MCF 10A (cell line): ENCODE measurements around the gene GRWD1. TPM values are rescaled to one million over a fixed set of nuclear protein-coding genes. Genes with fewer than 3 reads are reported as not detected.

Experiments
- Bru-seq: library from RNA; stranded (reverse); fragments of 400-500 nt; gene quantifications from one replicate; lab custom pipeline; 2021; lab: Mats Ljungman, UMichigan
- BruChase-seq, 2 experiments: library from RNA; stranded (reverse); fragments of 400-500 nt; gene quantifications; one replicate each; lab custom pipeline; 2021; lab: Mats Ljungman, UMichigan
- BruUV-seq: library from RNA; stranded (reverse); fragments of 400-500 nt; replicated peaks from 2 replicates; lab custom pipeline; 2021; lab: Mats Ljungman, UMichigan
- CTCF ChIA-PET: fragments of 300-600 bp; sonication (Branson Sonifier 250); formaldehyde crosslinking; extraction: SDS; loops from one replicate; lab custom pipeline; 2021; ENCODE audit warnings: antibody characterized with exemption, inconsistent platforms; lab: Yijun Ruan, JAX
- POLR2A ChIA-PET: fragments of 300-600, 350-650 bp; sonication (Branson Sonifier 250); formaldehyde crosslinking; extraction: SDS; loops from one replicate; lab custom pipeline; 2020; ENCODE audit warnings: antibody characterized with exemption, inconsistent platforms; lab: Yijun Ruan, JAX
- DNase-seq: peaks from one replicate; pipeline ENCODE4 v3.0.0-alpha.2; 2018; ENCODE audit not compliant: unreplicated experiment
- H3K27ac Mint-ChIP-seq: one replicate; pipeline ENCODE4 v1.8.0; 2022; ENCODE audit warnings: mild to moderate bottlenecking, low read depth, mixed read lengths; ENCODE audit not compliant: unreplicated experiment
- H3K27me3 Mint-ChIP-seq: one replicate; pipeline ENCODE4 v1.8.0; 2022; ENCODE audit warnings: mixed read lengths; ENCODE audit not compliant: insufficient read depth, unreplicated experiment
- H3K36me3 Mint-ChIP-seq: one replicate; pipeline ENCODE4 v1.8.0; 2022; ENCODE audit warnings: mild to moderate bottlenecking, moderate library complexity, mixed read lengths; ENCODE audit not compliant: insufficient read depth, unreplicated experiment
- H3K4me1 Mint-ChIP-seq: one replicate; pipeline ENCODE4 v1.8.0; 2022; ENCODE audit warnings: mixed read lengths; ENCODE audit not compliant: insufficient read depth, unreplicated experiment
- H3K4me3 Mint-ChIP-seq: one replicate; pipeline ENCODE4 v1.8.0; 2022; ENCODE audit warnings: mild to moderate bottlenecking, moderate library complexity, mixed read lengths; ENCODE audit not compliant: unreplicated experiment
- H3K9me3 Mint-ChIP-seq: one replicate; pipeline ENCODE4 v1.8.0; 2022; ENCODE audit warnings: mixed read lengths; ENCODE audit not compliant: unreplicated experiment
- CTCF ChIP-seq: fragments of 200-600 bp; IDR thresholded peaks from one replicate; pipeline ENCODE4 v1.8.0; 2022; ENCODE audit warnings: antibody characterized with exemption, mild to moderate bottlenecking; ENCODE audit not compliant: unreplicated experiment
- intact Hi-C: fragments of 100-400 bp; cut with micrococcal nuclease; formaldehyde crosslinking; loops from 2 replicates; pipeline ENCODE4 v1.14.1; 2022
- long read RNA-seq: library from polyadenylated mRNA; stranded (forward); transcript quantifications from one replicate; pipeline ENCODE4 v2.0.0, GENCODE V29; 2022
- total RNA-seq: library from RNA; stranded (reverse); gene quantifications from 2 replicates; pipeline ENCODE4 v1.2.3, GENCODE V29; 2022

Gene GRWD1
- total RNA-seq = 45.1 and 55.8 TPM in 2 replicates
- percentile 73 among the genes with signal in this experiment for Bru-seq, nascent RNA
- BruChase-seq, experiment 1, labeled RNA remaining after a 6-hour chase = percentile 85 among the genes with signal in this experiment
- percentile 81 among the genes with signal in this experiment for BruChase-seq, experiment 2, labeled RNA remaining after a 2-hour chase
- long read RNA-seq, full-length matches to known transcripts = 249 of 264 reads
- long read RNA-seq, partial matches to known transcripts = 7 of 264 reads
- long read RNA-seq, other reads (novel, unspliced or antisense) = 8 of 264 reads

- peaks cover 23% of the 10 kb centered on the region for H3K4me1 Mint-ChIP-seq
- H3K27ac Mint-ChIP-seq = peak within 1 kb of the TSS; percentile 94
- H3K4me3 Mint-ChIP-seq = peak within 1 kb of the TSS; percentile 93
- POLR2A ChIA-PET = interaction anchor here (0.5 to 2.5 kb wide), 23 partner anchors 9 to 203 kb away, joined by 3 to 21 read pairs (median 4); partner anchors contain the start of genes GRIN2D, KDELR1, SYNGR4 and TMEM143
- peak; percentile 6 for TF ChIP-seq CTCF
- peaks cover 51% of the 10 kb centered on the region for H3K36me3 Mint-ChIP-seq
- CTCF ChIA-PET = interaction anchor here (0.6 to 1.5 kb wide), 7 partner anchors 39 to 1200 kb away, joined by 3 to 5 read pairs (median 3); partner anchors contain the start of gene KDELR1
- H3K9me3 Mint-ChIP-seq = no peaks in the 10 kb centered on the region
- BruUV-seq = TSS peak; percentile 64
- H3K27me3 Mint-ChIP-seq = no peaks in the 10 kb centered on the region
- DNase-seq = peak; percentile 98
- intact Hi-C loops = loop anchor here (1.0 to 2.0 kb wide), 4 partner anchors 23 to 138 kb away; partner anchors contain the start of gene CYTH2
Measured at GRCh38 chr19:48445606-48446481, at the start of gene GRWD1. GRWD1 (plus strand) TSS chr19:48445983; CDS start chr19:48446006, 23 bp downstream.

GRCh38 chr19:48396016-48396823 is 49.6 kb upstream of the GRWD1 start:
- intact Hi-C loops = no loop called here
- no peak for DNase-seq
- no peak for TF ChIP-seq CTCF
- Mint-ChIP-seq H3K9me3 (no peaks in the 10 kb centered on the region), H3K27me3 (peaks cover 22% of the 10 kb centered on the region), H3K36me3 (peaks cover 2% of the 10 kb centered on the region), H3K4me3 (peak overlapping the region; percentile 91), H3K4me1 (peaks cover 43% of the 10 kb centered on the region), H3K27ac (no peak overlapping the region)
- no TSS peak for BruUV-seq
- ChIA-PET CTCF (interaction anchor here (0.6 to 0.7 kb wide), 3 partner anchors 24 to 692 kb away, joined by 3 read pairs; no protein-coding TSS in a partner anchor), POLR2A (interaction anchor here (0.7 to 1.2 kb wide), 2 partner anchors 49 to 1158 kb away, joined by 3 to 9 read pairs; no protein-coding TSS in a partner anchor)

DNA sequence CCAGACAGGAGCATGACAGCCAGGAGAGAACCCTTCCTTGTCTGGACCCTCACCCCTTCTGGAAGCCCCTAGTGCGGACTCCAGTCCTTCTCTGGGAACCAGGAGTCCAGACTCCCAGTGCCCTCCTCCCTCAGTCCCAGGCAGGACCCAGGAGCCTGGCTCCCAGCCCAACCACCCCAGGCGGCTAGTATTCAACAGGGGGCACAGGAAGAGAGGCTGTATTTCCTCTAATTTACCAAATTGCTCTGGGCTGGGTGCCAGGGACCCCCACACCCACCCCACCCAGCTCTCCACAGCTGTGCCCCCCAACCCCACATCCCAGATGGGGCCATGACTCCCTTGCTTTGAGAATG is 49.0 kb upstream of the GRWD1 start:
- intact Hi-C loops = no loop called here
- TF ChIP-seq CTCF = no peak
- Mint-ChIP-seq H3K9me3 (no peaks in the 10 kb centered on the region), H3K36me3 (no peaks in the 10 kb centered on the region), H3K27me3 (peaks cover 22% of the 10 kb centered on the region), H3K27ac (no peak overlapping the region), H3K4me1 (peaks cover 43% of the 10 kb centered on the region), H3K4me3 (peak overlapping the region; percentile 91)
- ChIA-PET CTCF (no interaction called here), POLR2A (no interaction called here)
- no TSS peak for BruUV-seq
- DNase-seq = no peak
